ENCODE results near the gene CWC25. TPM values are rescaled to one million over a fixed set of nuclear protein-coding genes. Genes with fewer than 3 reads are reported as not detected.
A peak's percentile ranks its signal among the peaks of the same experiment; 100 is the strongest.

The CWC25 gene
- total RNA-seq, 1 experiment from 2014 or later: 14.1 TPM

DNA sequence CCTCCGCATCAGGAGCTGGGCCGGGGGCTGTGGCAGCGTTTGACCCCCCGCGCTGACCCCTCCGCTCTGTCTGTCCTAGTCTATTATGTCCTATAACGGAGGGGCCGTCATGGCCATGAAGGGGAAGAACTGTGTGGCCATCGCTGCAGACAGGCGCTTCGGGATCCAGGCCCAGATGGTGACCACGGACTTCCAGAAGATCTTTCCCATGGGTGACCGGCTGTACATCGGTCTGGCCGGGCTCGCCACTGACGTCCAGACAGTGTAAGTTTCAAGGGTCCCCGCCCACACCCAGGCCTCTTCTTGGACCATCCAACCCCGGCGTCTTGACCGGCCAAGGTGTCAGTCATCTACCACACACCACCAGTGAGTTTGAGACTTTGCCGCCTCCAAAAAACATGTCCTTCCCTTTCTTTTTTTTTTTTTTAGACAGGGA is 72.0 kb downstream of the CWC25 start:
- H3K36me3 ChIP-seq (ENCODE audit: insufficient read depth, low read length, poor library complexity, severe bottlenecking): peaks cover 5% of the 10 kb centered on the region
- intact Hi-C loops (cut with micrococcal nuclease; ENCODE audit: unreplicated experiment): loop anchor here (5.0 kb wide), 1 partner anchor 114 kb away; no protein-coding TSS in a partner anchor
- H3K4me1 ChIP-seq (ENCODE audit: insufficient read depth, low read length, poor library complexity, severe bottlenecking): peaks cover 16% of the 10 kb centered on the region
- no peaks in the 10 kb centered on the region for H3K9me3 ChIP-seq (ENCODE audit: low read depth, low read length, poor library complexity, severe bottlenecking)
- no peaks in the 10 kb centered on the region for H3K27me3 ChIP-seq (replicated peaks; ENCODE audit: insufficient read depth, low read depth, low read length, poor library complexity)
- peak overlapping the region; percentile 76 for H3K27ac ChIP-seq (ENCODE audit: low read depth, low read length, poor library complexity, severe bottlenecking)
- POLR2A ChIA-PET (ENCODE audit: low non-redundant PET): no interaction called here
- CTCF ChIA-PET: no interaction called here
- BruUV-seq (replicated peaks): TSS peak; percentile 79
- no peak for TF ChIP-seq CTCF (conservative IDR thresholded peaks at IDR 0.05; ENCODE audit: low read depth, low read length)
- no peak for TF ChIP-seq EZH2 (IDR thresholded peaks at IDR 0.05; ENCODE audit: borderline replicate concordance, low read depth, low read length, poor library complexity, severe bottlenecking)
- DNase-seq (ENCODE audit: low spot score): no peak
- peak overlapping the region; percentile 81 for H3K4me3 ChIP-seq (ENCODE audit: low read depth, low read length, poor library complexity, severe bottlenecking)

DNA sequence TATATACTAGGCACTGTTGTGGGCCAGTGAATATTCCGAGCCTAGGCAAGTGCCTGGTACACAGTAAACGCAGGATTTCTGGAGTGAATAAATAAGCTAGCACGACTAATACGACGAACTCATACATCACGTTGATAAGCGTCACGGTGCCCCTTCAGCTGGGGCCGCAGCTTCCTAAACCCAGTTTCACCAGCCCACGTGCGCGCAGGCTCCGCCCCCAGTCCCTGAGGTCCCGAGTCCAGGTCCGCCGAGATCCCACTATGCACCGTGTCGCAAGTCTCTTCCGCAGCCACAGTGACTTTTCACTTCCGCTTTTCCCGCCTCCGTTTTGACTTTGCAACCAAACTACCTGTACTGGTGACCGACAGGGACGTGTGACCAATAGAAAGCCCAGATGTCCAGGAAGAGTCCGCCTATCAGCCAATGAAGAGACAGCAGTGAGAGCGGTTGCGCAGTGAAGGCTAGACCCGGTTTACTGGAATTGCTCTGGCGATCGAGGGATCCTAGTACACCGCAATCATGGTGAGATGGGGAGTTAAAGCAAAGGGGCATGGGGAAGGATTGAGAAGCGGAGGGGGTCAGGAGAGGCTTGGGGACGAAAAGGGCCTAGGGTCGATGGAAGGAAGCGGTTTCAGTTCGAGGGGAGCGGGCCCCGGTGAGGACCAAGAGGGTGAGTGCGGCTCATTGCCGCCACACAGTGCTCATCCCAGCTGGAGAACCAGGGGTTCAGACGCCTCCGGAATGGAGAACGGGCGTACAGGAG is 72.6 kb downstream of the CWC25 start, which contains the start of gene PSMB3:
Gene PSMB3, plus strand, starts transcription at position 434 of the 763 bp plus-strand sequence. Its CDS starts 86 bp downstream, at position 520.
- H3K9me3 ChIP-seq (ENCODE audit: low read depth, low read length, poor library complexity, severe bottlenecking): no peaks in the 10 kb centered on the region
- no peaks in the 10 kb centered on the region for H3K27me3 ChIP-seq (replicated peaks; ENCODE audit: insufficient read depth, low read depth, low read length, poor library complexity)
- peaks cover 5% of the 10 kb centered on the region for H3K36me3 ChIP-seq (ENCODE audit: insufficient read depth, low read length, poor library complexity, severe bottlenecking)
- peaks cover 16% of the 10 kb centered on the region for H3K4me1 ChIP-seq (ENCODE audit: insufficient read depth, low read length, poor library complexity, severe bottlenecking)
- no TSS peak for BruUV-seq (replicated peaks)
- intact Hi-C loops (cut with micrococcal nuclease; ENCODE audit: unreplicated experiment): loop anchor here (5.0 kb wide), 1 partner anchor 115 kb away; no protein-coding TSS in a partner anchor
- CTCF ChIA-PET: no interaction called here
- POLR2A ChIA-PET (ENCODE audit: low non-redundant PET): no interaction called here
- DNase-seq (ENCODE audit: low spot score): peak; percentile 98
- peak within 1 kb of the TSS; percentile 80 for H3K27ac ChIP-seq (ENCODE audit: low read depth, low read length, poor library complexity, severe bottlenecking)
- no peak for TF ChIP-seq CTCF (conservative IDR thresholded peaks at IDR 0.05; ENCODE audit: low read depth, low read length)
- no peak for TF ChIP-seq EZH2 (IDR thresholded peaks at IDR 0.05; ENCODE audit: borderline replicate concordance, low read depth, low read length, poor library complexity, severe bottlenecking)
- peak within 1 kb of the TSS; percentile 81 for H3K4me3 ChIP-seq (ENCODE audit: low read depth, low read length, poor library complexity, severe bottlenecking)

DNA sequence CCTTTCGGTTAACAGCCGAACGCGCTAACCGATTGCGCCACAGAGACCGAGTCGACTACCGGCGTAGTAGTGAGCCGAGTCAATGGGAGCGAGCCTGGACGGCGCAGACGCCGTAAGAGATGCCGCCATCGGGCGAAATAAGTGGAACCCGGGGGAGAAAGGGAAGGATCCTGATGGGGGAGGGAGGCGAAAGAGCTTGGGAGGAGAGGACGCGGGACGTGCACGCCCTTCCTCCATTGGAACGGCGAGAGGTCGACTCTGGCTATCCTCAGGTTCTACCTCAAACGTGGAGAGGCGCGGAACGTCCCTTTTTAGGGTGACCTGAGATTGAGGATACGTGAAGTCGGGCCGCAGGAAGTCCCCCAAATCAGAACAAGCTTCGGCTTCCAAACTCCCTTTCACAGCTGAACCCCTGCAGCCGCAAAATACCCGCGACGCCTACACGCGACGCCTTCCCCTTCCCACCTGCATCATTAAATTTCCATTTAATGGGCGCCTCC is 73.3 kb downstream of the CWC25 start:
- Histone ChIP-seq H3K9me3 (ENCODE audit: low read depth, low read length, poor library complexity, severe bottlenecking) (no peaks in the 10 kb centered on the region), H3K36me3 (ENCODE audit: insufficient read depth, low read length, poor library complexity, severe bottlenecking) (peaks cover 5% of the 10 kb centered on the region), H3K27ac (ENCODE audit: low read depth, low read length, poor library complexity, severe bottlenecking) (peak overlapping the region; percentile 80), H3K27me3 (replicated peaks; ENCODE audit: insufficient read depth, low read depth, low read length, poor library complexity) (no peaks in the 10 kb centered on the region), H3K4me3 (ENCODE audit: low read depth, low read length, poor library complexity, severe bottlenecking) (peak overlapping the region; percentile 81), H3K4me1 (ENCODE audit: insufficient read depth, low read length, poor library complexity, severe bottlenecking) (peaks cover 16% of the 10 kb centered on the region)
- BruUV-seq (replicated peaks): no TSS peak
- POLR2A ChIA-PET (ENCODE audit: low non-redundant PET): no interaction called here
- intact Hi-C loops (cut with micrococcal nuclease; ENCODE audit: unreplicated experiment): loop anchor here (5.0 kb wide), 1 partner anchor 115 kb away; no protein-coding TSS in a partner anchor
- CTCF ChIA-PET: no interaction called here
- peak; percentile 78 for DNase-seq (ENCODE audit: low spot score)
- TF ChIP-seq EZH2 (IDR thresholded peaks at IDR 0.05; ENCODE audit: borderline replicate concordance, low read depth, low read length, poor library complexity, severe bottlenecking) (no peak), CTCF (conservative IDR thresholded peaks at IDR 0.05; ENCODE audit: low read depth, low read length) (no peak)
